Choroid plexus epithelial cell (primary cell): ENCODE data around the gene HEPACAM2.

Experiments
- DNase-seq: peaks from one replicate; pipeline ENCODE4 v3.0.0-alpha.2; 2010; ENCODE audit warnings: low read depth
- H3K4me3 ChIP-seq: 2 replicates; pipeline ENCODE4 v1.5.1; 2011; ENCODE audit warnings: low read depth, mild to moderate bottlenecking, control low read depth, low read length, moderate library complexity
- CTCF ChIP-seq: conservative IDR thresholded peaks from 2 replicates; pipeline ENCODE4 v1.5.1; 2011; ENCODE audit warnings: low read depth, mild to moderate bottlenecking, control low read depth, inconsistent platforms, low read length, moderate library complexity

The HEPACAM2 gene

DNA sequence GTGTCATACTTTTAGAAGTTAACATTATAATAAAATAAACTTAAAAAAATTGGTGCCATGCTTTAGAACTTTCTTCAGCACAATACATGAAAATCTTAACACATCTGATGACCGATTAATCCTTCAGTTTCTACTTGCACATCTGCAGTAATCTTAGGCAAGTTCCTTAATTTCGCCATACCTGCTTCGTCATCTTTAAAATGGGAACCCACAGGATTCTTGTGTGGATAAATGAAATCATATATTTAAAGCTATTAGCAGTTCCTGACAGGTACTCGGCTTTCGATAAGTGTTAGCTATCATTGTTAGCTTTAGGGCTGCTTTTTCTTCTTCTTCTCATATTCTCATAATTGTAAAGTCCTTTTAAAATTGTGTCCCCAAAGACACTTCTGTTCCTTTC is 5.0 kb upstream of the HEPACAM2 start:
- no peak for TF ChIP-seq CTCF
- no peak for DNase-seq
- peak overlapping the region; percentile 93 for H3K4me3 ChIP-seq

GRCh38 chr7:93228302-93228701 is 2.0 kb upstream of the HEPACAM2 start:
- peak; percentile 81 for DNase-seq
- H3K4me3 ChIP-seq, result no peak overlapping the region
- TF ChIP-seq CTCF, result peak; percentile 67

GRCh38 chr7:93219868-93220267 is 6.4 kb downstream of the HEPACAM2 start:
- H3K4me3 ChIP-seq, result no peak overlapping the region
- TF ChIP-seq CTCF, result no peak
- DNase-seq, result no peak

DNA sequence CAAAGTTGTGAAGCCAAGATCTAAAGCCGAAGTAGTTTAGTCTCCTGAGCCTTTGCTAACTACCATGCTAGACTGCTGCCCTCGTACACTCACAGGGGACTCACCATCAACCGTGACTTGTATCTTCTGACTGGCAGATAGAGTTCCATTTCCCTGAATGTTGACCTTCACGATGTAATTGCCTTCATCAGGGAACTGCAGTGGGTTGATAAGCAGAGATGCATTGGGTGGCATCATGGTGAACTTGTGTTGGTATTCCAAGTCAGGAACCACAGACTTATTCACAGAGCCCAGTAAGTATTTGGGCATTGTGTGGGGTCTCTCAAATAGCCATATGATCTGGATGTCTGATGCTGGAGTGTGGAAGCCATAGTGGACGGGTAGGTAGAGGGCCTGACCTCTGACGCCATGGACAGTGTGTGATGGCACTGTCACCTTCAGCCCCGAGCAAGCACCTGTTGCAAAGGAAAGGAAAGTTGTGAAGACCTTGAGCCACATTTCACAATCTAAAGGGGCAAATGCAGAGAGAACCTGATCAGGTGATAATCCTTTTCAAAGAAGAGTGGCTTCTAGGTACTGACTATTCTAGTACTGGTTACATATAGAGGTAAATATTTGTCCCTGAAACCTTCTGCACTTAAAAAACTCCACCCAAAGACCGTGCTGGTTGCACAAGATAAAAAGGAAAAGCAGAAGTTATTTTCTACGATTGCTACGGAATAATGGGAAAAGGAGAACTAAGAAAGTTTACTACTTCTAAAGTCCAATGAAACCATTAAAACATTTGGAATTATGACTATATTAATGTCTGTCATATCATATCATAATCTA is 7.1 kb downstream of the HEPACAM2 start:
- no peak for TF ChIP-seq CTCF
- H3K4me3 ChIP-seq, result no peak overlapping the region
- no peak for DNase-seq

- H3K4me3 ChIP-seq, result no peak overlapping the region
- DNase-seq, result no peak
- no peak for TF ChIP-seq CTCF
Observed at GRCh38 chr7:93212881-93213280, 13.4 kb downstream of the HEPACAM2 start.

- no peak overlapping the region for H3K4me3 ChIP-seq
- TF ChIP-seq CTCF, result no peak
- no peak for DNase-seq
Observed at GRCh38 chr7:93211228-93211818, 14.9 kb downstream of the HEPACAM2 start.

GRCh38 chr7:93205046-93205445 is 21.2 kb downstream of the HEPACAM2 start:
- no peak for DNase-seq
- no peak for TF ChIP-seq CTCF
- no peak overlapping the region for H3K4me3 ChIP-seq
